HG03066 (cell line): ENCODE measurements around the gene USP7.
"Not testable (repeated sequence)": the region's sequence is repeated elsewhere in the genome, so short reads cannot be mapped to it uniquely, and the experiment has no call there.

ENCODE experiments used
- ATAC-seq: cut with Tn5 transposase; IDR thresholded peaks from one replicate; pipeline ENCODE4 v1.9.1; 2021; ENCODE audit warnings: low read depth; ENCODE audit not compliant: unreplicated experiment

USP7 gene

GRCh38 chr16:8975039-8975438, 11.3 kb upstream of the USP7 start:
- ATAC-seq: no peak

GRCh38 chr16:8972843-8973586, 9.3 kb upstream of the USP7 start:
- no peak for ATAC-seq

GRCh38 chr16:8971416-8971815, 7.7 kb upstream of the USP7 start:
- no peak for ATAC-seq

- ATAC-seq: not testable (repeated sequence)
These were observed 5.6 kb upstream of the USP7 start for GRCh38 chr16:8969202-8969897.

GRCh38 chr16:8968054-8968453, 4.3 kb upstream of the USP7 start:
- not testable (repeated sequence) for ATAC-seq

DNA sequence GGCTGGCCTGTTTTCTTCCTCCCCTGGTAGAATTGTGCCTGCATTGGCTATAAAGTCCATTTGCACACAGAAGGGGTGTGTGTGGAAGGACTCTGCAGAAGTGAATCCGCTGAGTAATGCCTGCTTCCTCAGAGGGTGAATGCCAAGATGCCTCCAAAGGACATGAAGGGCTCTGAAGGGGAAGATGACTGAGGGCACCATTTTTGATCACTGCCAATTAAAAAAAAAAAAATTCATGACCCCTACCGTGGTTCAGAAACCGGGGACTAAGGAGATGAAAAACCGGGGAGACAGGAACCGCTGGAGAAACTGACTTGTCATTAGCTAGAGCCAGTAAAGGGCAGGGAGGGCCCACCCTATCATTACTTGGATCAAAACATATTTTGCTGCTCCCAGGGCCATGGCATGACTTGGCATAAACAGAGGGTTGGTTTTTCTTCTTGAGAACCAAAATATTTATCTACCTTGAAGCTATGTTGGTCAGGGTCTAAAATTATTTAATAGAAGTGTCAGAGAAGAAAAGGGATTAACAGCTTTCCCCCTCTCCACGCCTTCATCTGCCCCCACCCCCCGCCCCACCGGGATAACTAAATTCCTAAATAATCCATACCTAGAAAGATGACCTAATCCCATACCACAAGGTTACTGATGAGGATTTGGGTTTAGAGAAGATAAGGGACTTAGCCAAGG, 3.6 kb upstream of the USP7 start:
- no peak for ATAC-seq

GRCh38 chr16:8966817-8967131, 3.1 kb upstream of the USP7 start:
- ATAC-seq: no peak

DNA sequence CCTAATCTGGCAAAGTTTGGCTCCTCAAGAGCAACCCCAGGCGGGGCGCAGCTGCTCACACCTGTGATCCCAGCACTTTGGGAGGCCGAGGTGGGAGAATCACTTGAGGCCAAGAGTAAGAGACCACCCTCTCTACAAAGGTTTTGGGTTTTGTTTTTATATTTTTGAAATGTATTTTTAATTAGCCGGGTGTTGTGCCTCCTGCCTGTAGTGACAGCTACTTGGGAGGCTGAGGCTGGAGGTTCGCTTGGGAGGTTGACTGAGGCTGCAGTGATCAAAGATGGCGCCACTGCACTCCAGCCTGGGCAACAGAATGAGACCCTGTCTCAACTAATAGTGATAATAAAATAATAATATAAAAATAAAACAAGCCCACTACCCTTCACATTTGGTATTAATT, 756 bp upstream of the USP7 start:
- no peak for ATAC-seq

DNA sequence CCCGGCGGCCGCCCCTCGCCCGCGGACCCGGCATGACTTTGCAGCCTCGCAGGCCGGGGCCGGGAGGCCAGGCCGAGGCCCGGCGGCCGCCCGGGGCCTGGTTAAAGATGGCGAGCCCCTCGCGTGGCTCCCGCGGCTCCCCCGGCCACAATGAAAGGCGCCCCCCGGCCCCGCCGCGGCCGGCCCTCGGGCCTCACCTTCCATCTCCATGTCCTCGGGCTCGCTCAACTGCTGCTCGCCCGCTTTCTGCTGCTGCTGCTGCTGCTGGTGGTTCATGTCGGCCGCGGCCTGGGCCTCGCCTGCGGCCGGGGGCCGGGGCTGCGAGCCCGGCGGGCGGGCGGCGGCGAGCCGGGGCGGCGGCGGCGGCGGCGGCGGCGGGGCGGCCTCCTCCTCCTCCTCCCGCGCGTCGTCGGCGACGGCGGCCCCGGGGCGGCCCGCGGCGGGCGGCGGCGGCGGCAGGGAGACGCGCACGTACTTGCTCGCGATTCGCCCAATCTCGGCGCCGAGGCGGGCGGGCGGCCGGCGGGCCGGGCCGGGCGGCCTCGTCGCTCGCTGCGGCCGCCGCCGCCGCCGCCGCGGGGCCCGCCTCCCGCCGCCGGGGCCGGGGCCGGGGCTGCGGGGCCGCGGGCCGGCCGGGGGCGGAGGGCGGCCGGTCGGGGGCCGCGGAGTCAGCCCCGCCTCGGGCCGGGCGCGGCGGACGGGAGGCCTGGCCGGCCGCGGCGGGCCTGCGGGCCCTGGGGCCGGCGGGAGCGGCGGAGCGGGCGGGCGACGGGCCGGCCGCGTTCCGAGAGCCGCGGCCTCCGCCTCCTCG, 491 bp downstream of the USP7 start:
- ATAC-seq: no peak

DNA sequence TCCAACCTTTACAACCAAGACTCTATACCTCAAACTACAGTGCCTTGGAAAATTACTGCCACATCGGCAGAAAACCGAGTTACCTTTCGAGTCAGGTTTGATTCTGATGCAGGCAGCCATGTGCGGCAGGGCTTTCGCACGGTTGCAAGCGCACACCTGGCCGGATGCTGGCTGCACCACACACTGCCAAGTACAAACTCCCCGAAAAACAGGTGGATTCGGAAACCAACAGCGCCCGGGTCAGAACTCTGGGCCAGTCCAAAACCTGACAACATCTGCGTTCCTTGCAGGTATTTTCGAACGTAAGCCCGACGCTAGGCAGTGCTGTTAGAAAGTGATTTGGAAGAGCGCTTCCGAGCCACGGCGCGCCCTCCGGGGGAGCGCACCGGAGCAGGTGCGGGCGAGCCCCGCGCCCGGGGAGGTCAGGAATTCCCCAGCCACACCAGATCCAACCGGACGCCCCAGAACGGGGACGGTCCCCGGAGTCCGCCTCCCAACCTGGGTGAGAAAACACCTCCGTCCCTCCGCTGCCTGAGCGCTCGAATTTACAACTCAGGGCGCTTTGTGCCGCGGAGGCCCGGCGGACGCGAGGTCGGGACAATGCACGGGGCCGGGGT, 1.2 kb downstream of the USP7 start:
- no peak for ATAC-seq

DNA sequence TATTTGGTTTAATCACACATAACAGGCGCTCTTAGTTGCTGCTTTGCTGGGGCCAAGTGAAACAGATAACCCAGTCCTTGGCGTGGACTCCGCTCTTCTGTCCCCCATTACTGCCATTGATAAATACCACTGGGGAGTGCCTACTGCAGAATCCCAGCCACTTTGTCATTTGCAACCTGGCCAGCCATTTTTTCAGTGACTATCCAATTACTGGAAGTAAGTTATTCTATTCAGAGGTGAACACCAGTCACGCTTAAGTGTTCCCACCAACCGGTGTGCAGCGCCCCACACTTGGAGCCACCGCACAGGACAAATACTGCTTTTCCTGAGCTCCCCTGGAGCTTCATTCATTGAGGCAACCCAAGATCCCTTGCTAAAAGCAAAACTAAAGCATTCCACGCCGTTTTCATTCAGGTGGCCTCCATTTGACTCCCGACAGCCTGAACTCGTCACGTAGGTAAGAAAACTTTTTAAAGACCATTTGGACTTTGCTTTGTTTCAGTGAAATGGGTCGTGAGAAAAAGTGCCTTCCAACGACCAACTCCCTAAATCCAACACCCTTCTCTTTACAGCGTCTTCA, 1.8 kb downstream of the USP7 start:
- ATAC-seq: no peak

DNA sequence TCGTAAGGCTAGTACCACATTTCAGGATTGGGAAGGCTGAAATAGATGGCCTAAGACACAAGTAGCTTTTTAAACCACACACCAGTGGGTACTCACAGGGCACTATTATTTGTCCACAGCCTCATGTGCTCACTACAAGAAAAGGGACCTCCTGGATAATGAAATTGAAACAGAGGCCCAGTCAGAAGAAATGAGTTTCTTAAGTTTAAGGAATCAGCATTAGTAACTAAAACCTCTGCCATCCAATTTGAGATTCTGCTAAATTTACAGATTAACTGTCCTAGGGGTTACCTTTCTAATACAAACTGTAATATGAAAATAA, 3.0 kb downstream of the USP7 start:
- ATAC-seq: no peak

DNA sequence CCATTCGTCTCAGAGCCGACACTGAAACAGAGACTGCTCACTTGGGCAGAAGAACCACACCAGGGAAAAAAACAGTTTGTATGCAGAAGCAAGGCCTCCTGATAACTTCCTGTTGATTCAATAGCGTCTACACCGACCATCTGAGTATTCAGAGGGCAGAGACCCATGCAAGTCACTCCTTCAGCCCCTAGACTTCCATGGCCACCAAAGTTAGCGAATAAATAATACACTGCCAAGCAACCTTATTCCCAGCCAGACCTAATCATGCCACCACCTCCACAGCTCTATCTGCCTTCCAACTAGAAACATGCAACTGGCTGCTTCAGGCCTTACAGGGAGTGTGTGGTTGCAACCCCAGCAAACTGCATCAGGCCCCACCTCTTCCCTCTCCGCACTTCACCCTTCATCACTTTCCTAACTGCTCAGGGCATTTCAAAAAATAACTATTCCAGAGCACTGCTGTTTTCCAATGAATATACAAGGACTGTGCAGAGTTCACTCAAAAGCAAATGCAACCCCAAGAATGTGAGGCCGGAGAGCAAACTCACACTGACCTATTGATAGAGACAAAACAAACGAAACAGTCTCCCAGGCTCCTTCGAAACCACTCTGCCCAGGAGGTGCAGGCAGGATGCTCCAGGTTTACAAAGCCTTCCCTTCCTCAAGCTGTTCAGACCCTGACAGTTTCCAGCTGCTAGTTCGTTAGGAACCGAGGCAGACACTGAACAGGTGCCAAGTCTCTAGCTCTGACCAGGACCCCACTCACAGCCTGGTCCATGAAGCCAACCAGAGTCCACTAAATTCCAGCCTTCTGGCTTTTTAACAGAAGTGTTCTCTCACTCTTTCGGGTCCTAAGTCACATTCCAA, 3.6 kb downstream of the USP7 start:
- no peak for ATAC-seq

- ATAC-seq: no peak
These were observed 5.2 kb downstream of the USP7 start for GRCh38 chr16:8958344-8959167.

GRCh38 chr16:8957509-8958157, 6.1 kb downstream of the USP7 start:
- no peak for ATAC-seq

GRCh38 chr16:8957063-8957397, 6.7 kb downstream of the USP7 start:
- no peak for ATAC-seq

DNA sequence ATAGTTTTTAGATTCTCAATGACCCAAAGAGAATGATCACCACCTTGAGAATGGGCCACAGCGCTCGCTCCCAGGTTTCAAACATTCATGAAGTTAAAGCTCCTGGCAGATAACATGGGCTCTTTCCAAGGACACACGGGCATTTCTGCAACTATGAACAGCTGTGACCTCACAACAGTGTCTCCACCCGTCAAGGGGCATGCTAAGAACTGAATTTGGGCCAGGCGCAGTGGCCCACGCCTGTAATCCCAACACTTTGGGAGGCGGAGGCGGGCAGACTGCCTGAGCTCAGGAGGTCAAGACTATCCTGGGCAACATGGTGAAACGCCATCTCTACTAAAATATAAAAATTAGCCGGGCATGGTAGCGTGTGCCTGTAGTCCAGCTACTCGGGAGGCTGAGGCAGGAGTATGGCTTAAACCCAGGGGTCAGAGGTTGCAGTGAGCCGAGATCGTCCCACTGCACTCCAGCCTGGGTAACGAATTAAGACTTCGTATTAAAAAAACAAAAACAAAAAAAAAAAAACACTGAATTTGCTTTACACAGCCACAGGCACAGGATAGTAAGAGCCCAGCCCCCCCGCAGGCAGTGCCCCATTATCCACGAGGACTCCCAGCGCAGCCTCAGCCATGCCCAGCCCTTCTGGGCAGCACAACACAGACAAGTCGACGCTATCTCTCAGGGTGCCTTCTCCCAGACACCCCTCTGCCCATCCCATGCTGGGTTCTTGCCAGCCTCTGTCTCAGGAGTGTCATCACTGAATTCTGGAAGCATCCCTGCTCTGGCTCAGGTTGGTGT, 7.2 kb downstream of the USP7 start:
- no peak for ATAC-seq
